HFFc6 (cell line): Measurements from ENCODE around the gene NR5A2. TPM values are rescaled to one million over a fixed set of nuclear protein-coding genes. Genes with fewer than 3 reads are reported as not detected.
A peak's percentile ranks its signal among the peaks of the same experiment; 100 is the strongest.

Source experiments
- DNase-seq: peaks from one replicate; pipeline ENCODE4 v3.0.0-alpha.2; 2018
- H3K27ac Mint-ChIP-seq: 2 replicates; pipeline ENCODE4 v1.8.0; 2020; ENCODE audit warnings: mild to moderate bottlenecking, mixed read lengths
- H3K27me3 Mint-ChIP-seq: 2 replicates; pipeline ENCODE4 v1.8.0; 2021; ENCODE audit warnings: mild to moderate bottlenecking, moderate library complexity, mixed read lengths; ENCODE audit not compliant: insufficient read depth
- H3K36me3 Mint-ChIP-seq: 2 replicates; pipeline ENCODE4 v1.8.0; 2021; ENCODE audit warnings: low read depth, mixed read lengths
- H3K4me1 Mint-ChIP-seq: 2 replicates; pipeline ENCODE4 v1.8.0; 2020; ENCODE audit warnings: low read depth, mixed read lengths
- H3K4me3 Mint-ChIP-seq: 2 replicates; pipeline ENCODE4 v1.8.0; 2020; ENCODE audit warnings: mild to moderate bottlenecking, moderate library complexity, mixed read lengths
- H3K9me3 Mint-ChIP-seq: 2 replicates; pipeline ENCODE4 v1.8.0; 2020; ENCODE audit warnings: mild to moderate bottlenecking, mixed read lengths
- CTCF ChIP-seq: fragments of 200-600 bp; sonication (generic); IDR thresholded peaks from 2 replicates; pipeline ENCODE4 v1.5.0; 2021; ENCODE audit warnings: antibody characterized with exemption, mild to moderate bottlenecking
- total RNA-seq, 6 experiments: library from RNA; stranded (reverse); fragmentation: NEBNext Ultra II Directional; extraction: Animal tissue kit (Norgen Biotek cat#: 25700); gene quantifications; 2 replicates in 1 of 6; 3 replicates in 5 of 6; pipeline ENCODE4 v1.2.3, GENCODE V29; 2021

Gene NR5A2
- total RNA-seq, 6 experiments from 2014 or later, result 0.09 to 1.9 (median 0.97) TPM

- H3K36me3 Mint-ChIP-seq, result 0 out of 2 replicates have a peak, but pooled peaks cover 5% of the 10 kb centered on the region
- no peak overlapping the region; the same call in 1 of the 2 replicates for H3K27ac Mint-ChIP-seq
- H3K27me3 Mint-ChIP-seq, result peaks cover 68% of the 10 kb centered on the region
- no peak for TF ChIP-seq CTCF
- no peaks in the 10 kb centered on the region for H3K9me3 Mint-ChIP-seq
- H3K4me3 Mint-ChIP-seq, result peak overlapping the region; percentile 88
- DNase-seq, result no peak
- H3K4me1 Mint-ChIP-seq, result peaks cover 20% of the 10 kb centered on the region
Observed at GRCh38 chr1:200038981-200039848, 11.7 kb downstream of the NR5A2 start.

DNA sequence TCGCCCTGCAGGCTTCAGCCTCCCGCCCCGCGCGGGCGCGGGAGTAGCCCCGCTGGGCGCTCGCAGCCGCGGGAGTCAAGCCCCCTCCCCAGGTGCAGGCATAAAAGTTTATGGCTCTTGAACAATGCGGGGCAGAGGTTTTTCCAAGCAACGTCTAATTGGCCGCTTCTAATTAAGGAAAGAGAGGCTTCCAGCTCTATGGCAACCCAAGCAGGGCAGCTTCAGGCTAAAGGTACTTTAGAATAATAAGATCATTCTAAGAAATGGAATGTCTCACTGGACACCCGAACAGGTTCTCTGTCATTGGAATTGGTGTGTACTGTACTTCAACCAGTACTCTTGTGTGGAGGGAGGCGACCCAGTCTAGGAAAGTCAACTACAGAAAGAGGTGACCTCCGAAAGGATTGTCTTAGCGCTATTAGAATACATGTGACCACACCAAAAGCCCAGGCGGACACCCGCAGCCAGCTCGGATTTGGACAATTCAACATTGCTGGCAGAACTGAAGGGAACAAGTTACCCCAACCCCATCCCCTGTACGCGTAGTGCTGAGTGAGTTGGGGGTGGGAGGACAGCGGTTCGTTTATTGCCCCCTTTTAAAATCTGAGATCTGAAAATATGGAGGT is 12.5 kb downstream of the NR5A2 start:
- Mint-ChIP-seq H3K27me3 (peaks cover 68% of the 10 kb centered on the region), H3K27ac (no peak overlapping the region)
- TF ChIP-seq CTCF, result no peak

DNA sequence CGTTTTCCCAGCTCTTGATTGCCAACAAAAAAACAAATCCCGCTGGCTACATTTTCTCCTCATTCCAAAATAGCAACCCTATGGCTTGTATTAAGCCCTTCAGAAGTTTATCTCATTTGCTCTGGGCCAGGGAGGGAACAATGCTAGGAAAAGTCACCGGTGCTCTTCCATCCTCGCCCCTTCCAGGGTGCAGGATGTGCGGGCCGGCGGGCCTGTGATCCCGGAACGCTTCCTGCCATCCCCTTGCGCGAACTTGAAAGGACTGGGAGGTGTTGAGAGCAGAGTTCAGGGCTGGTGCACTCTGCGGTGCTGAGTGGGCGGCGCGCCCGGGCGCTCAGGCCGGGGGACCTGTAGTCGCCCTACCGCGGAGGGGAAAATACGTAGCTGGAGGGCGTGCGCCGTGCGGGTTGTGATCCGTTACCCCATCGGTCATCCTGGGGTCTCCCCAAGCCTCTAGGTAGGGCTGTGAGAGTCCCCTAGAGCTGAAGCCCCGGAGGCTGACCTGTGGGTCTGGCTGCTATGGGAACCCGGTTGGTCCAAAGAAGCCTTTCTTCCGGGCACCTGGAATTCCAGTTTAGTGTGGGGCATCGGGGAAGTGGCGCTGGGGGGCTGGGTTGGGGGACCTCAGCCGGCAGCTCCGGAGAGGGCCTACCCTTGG is 13.1 kb downstream of the NR5A2 start:
- TF ChIP-seq CTCF, result no peak
- no peak for DNase-seq
- Mint-ChIP-seq H3K27me3 (peaks cover 70% of the 10 kb centered on the region), H3K27ac (no peak overlapping the region), H3K4me3 (peak overlapping the region; percentile 82), H3K36me3 (0 out of 2 replicates have a peak, but pooled peaks cover 5% of the 10 kb centered on the region), H3K9me3 (no peaks in the 10 kb centered on the region), H3K4me1 (peaks cover 20% of the 10 kb centered on the region)

More for the DNA sequence above, 12.5 kb downstream of the NR5A2 start:
- no peaks in the 10 kb centered on the region for H3K9me3 Mint-ChIP-seq
- 0 out of 2 replicates have a peak, but pooled peaks cover 5% of the 10 kb centered on the region for H3K36me3 Mint-ChIP-seq
- DNase-seq, result no peak
- H3K4me1 Mint-ChIP-seq, result peaks cover 20% of the 10 kb centered on the region
- peak overlapping the region; percentile 82 for H3K4me3 Mint-ChIP-seq

- DNase-seq, result no peak
- peaks cover 20% of the 10 kb centered on the region for H3K4me1 Mint-ChIP-seq
- H3K36me3 Mint-ChIP-seq, result 0 out of 2 replicates have a peak, but pooled peaks cover 5% of the 10 kb centered on the region
- peaks cover 63% of the 10 kb centered on the region for H3K27me3 Mint-ChIP-seq
- no peaks in the 10 kb centered on the region for H3K9me3 Mint-ChIP-seq
- no peak for TF ChIP-seq CTCF
- H3K4me3 Mint-ChIP-seq, result peak overlapping the region; percentile 30; the same call in 1 of the 2 replicates
- H3K27ac Mint-ChIP-seq, result no peak overlapping the region
Observed at GRCh38 chr1:200041337-200042118, 14.0 kb downstream of the NR5A2 start.

DNA sequence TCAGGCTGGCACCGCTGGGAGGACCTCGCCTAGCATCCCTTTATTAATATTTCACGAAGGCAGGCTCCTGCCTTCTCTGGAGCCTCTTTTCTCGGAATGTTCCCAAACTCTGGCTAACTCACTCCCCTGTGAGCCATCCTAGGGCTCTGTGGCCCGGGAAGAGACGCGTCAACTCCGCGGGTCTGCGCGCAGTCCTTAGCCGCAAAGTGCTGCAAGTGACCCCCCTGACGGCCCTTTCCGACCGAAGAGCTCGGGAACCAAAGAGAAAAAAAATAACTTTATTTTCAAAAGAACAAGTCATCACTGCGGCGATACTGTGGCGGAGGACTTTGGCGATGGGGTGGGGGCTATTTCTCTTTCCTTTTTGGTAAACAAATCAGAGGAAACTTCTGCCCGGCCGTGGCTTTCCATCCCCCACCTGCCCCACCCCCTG is 14.6 kb downstream of the NR5A2 start:
- Mint-ChIP-seq H3K4me3 (peak overlapping the region; percentile 88), H3K9me3 (no peaks in the 10 kb centered on the region), H3K4me1 (peaks cover 20% of the 10 kb centered on the region), H3K27me3 (peaks cover 58% of the 10 kb centered on the region), H3K27ac (no peak overlapping the region), H3K36me3 (0 out of 2 replicates have a peak, but pooled peaks cover 5% of the 10 kb centered on the region)
- DNase-seq, result no peak
- TF ChIP-seq CTCF, result no peak
